GM19238 (cell line): ENCODE measurements around the gene ZNF610.
"Not testable (repeated sequence)": the region's sequence is repeated elsewhere in the genome, so short reads cannot be mapped to it uniquely, and the experiment has no call there.

Source experiments
- DNase-seq: peaks from one replicate; pipeline ENCODE4 v3.0.0; 2011; ENCODE audit warnings: low spot score; ENCODE audit not compliant: insufficient read length

ZNF610 gene

DNA sequence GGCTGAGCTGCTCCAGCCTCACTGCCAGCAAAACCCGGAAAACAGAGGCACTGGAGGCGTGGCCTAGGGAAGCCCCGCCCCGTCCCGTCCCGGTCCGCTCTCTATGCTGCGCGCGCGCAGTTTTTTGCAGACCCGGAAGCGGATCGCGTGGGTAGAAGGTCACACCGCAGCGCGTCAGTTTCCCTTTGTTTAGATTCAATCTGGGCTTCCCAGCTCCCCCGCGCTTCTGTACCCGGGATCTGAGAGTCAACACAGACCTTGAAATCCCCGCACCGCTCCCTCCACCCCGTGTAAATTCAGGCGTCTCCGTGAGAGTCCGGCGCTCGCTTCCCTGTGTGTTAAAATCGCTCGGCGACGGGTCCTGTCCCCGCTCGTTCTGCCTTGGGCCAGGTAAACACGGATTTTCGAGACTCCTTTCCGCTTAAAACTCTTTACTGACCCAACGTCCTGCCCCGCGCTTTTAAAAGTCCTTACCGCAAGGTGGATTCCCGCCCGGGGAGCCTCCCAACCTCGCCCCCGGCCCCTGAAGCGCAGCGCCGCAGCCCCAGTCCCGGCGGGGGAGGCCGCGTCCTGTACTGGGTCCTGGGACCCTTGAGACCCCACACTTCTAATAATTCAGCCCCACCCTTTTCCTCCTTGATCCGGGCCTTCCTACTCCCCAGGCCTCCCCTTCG lies at the start of gene ZNF610:
ZNF610 (plus strand) TSS at position 127 of the 674 bp plus-strand sequence. CDS start 12,930 bp downstream, outside the sequence.
- DNase-seq, result peak; percentile 67

DNA sequence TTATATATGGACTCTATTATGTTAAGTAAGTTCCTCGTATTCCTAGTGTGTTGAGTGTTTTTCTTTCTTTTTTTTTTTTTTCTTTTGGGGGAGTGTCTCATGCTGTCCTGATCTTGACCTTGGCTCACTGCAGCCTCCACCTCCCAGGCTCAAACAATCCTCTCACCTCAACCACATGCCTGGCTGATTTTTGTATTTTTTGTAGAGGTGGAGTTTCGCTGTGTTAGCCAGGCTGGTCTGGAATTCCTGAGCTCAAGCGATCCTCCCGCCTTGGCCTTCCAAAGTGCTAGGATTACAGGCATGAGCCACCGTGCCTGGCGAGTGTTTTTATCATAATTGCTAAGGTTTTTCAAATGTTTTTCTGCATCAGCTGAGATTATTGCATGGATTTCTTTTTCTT lies 49.8 kb upstream of the ZNF610 start:
- no peak for DNase-seq

DNA sequence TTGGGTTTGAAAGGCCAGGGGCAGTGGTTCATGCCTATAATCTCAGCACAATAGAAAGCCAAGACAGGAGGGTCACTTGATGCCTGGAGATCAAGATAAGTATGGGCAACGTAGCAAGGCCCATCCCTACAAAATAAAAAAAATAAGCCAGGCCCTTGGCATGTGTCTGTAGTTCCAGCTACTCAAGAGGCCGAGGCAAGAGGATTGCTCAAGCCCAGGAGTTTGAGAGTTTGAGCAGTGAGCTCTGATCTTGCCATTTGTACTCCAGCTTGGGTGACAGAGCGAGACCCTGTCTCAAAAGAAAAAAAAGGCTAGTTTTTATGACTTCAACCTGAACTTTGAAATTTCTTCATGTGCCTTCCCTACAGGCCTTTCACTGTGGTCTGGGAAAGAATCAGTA lies 44.3 kb upstream of the ZNF610 start:
- DNase-seq, result no peak

DNA sequence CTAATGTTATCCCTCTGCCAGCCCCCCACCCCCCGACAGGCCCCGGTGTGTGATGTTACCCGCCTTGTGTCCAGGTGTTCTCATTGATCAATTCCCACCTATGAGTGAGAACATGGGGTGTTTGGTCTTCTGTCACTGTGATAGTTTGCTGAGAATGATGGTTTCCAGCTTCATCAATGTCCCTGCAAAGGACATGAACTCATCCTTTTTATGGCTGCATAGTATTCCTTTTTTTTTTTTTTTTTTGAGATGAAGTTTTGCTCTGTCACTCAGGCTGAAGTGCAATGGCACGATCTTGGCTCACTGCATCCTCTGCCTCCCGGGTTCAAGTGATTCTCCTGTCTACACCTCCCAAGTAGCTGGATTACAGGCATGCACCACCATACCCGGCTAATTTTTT lies 43.1 kb upstream of the ZNF610 start:
- DNase-seq, result not testable (repeated sequence)

DNA sequence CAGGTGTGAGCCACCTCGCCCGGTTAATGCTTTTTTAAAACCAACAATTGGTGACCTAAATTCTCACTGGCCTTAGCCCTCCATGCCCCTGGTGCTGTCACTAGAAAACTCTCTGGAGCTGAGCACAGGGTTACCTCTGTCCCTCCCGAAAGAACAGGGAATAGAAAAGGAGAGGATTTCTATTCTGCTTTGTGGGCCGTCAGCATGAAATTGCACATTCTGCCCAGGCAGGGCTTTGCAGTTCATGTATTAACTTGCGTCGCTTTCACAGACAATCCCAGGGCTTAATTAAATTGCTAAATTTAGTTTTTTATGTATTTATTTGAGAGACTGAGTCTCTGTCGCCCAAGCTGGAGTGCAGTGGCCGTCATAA lies 39.7 kb upstream of the ZNF610 start:
- DNase-seq, result no peak

DNA sequence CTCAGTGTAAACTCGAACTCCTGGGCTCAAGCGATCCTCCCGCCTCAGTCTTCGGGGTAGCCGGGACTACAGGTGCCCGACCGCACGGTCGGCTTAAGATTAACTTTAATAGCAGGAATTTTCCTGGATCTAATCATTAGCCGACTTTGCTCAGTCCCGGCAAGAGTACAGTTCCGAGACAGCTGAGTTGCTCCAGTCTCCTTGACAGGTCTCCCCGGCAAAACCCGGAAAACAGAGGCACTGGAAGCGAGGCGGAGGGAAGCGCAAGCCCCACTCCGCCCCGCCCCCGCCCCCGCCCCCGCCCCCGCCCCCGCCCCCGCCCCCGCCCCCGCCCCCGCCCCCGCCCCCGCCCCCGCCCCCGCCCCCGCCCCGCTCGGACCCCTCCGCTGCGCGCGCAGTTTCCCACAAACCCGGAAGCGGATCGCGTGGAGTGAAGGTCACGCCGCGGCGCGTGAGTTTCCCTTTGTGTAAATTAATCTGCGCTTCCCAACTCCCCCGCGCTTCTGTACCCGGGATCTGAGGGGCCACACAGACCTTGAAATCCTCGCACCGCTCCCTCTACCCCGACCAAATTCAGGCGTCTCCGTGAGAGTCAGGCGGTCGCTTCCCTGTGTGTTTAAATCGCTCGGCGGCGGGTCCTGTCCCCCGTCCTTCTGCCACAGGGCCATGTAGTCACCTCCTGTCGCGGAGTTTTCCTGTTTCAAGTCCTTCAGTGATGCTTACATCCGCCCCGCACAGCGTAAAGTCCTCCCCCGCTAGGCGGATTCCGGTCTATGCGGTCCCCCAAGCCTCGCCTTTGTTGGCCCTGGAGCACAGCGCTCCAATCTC lies 39.1 kb upstream of the ZNF610 start, which contains the start of gene ZNF480:
ZNF480 (plus strand) TSS at position 397 of the 828 bp plus-strand sequence. CDS start 3,244 bp downstream, outside the sequence.
- DNase-seq, result peak; percentile 54

DNA sequence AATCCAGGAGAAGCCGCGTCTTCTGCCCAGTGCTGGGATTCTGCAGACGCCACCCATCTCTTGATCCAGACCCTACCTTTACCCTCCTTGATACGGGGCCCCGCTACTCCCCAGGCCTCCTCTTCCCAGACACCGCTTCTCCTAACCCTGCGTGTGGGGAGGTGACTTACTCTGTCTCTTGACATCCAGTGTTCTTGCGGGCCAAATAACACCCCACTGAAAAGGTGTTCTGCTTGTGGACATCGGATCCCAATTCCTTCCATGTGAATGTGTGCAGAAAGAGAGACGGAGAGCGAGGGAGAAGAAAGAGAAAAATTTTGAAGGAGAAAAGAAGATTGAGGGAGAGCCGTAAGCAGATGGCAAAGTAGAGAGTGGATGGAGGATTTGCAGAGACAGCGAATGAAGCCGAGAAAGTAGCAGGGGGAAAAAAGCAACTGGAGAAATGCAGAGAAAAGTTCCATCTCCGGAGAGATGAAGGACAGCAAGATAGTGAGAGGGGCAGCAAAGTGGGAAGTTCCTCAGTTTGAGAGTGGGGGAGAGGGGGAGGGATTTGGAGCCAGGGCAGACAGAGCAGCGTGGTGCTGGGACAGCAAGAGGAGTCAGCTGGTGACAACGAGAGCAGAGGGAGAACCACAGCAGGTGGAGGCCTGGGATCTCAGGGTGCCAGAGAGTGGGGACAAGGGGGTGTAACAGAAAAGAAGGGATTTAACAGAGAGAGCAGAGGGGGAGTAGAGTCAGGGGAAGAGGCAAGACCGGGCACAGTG lies 38.3 kb upstream of the ZNF610 start:
- DNase-seq, result no peak

DNA sequence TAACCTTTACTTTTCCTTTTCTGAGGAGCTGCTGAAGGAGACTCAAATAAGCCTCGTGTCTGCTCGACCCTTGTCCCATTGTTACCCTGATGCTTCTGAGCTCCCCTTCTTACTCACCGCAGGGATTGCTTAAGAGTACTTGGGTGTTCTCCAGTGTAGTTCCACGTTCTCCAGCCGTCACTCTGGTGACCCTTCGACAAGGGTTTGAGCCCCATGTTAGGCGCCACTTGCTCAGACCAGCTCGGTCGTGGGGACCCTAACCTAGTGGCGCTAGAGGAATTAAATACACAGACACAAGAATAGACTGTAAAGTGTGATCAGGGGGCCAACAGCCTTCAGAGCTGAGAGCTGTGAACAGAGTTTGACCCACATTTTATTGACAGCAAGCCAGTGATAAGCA lies 28.8 kb upstream of the ZNF610 start:
- DNase-seq, result no peak

DNA sequence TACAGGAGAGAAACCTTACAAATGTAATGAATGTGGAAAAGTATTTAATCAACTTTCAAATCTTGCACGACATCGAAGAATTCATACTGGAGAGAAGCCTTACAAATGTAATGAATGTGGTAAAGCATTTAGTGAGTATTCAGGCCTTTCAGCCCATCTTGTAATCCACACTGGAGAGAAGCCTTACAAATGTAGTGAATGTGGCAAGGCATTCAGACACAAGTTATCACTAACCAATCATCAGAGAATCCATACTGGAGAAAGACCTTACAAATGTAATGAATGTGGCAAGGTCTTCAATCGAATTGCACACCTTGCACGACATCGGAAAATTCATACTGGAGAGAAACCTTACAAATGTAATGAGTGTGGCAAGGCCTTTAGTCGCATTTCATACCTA lies 13.6 kb upstream of the ZNF610 start:
- DNase-seq, result no peak

DNA sequence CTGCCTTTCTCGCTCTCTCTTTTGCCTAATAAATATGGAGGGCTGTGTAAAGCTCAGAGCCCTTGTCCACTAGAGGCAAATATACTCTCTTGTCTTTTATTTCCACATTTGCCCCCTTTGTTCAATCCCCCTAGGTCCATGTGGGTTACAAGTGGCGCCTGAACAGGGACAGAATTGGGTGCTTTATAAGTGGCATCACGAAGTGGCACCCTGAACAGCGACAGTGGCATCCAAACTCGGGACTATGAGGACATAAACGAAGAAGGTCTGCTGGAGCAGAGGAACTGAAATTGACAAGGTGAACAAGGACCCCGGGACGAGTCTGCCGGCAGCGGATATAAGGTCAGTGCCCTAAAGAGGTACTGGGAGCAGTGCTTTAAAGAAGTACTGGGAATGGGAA lies 4.3 kb upstream of the ZNF610 start:
- DNase-seq, result no peak

DNA sequence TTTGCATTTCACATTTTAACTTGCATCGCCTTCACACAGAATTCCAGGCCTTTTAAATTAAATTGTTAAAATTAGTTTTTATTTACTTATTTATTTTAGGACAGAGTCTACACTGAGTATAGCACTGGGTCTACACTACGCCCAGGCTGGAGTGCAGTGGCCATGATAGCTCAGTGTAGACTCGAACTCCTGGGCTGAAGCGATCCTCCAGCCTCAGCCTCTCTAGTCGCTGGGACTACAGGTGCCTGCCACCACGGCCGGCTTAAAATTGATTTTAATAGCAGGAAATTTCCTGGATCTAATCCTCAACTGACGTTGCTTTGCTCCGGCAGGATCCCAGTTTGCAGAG lies 301 bp upstream of the ZNF610 start:
- no peak for DNase-seq

DNA sequence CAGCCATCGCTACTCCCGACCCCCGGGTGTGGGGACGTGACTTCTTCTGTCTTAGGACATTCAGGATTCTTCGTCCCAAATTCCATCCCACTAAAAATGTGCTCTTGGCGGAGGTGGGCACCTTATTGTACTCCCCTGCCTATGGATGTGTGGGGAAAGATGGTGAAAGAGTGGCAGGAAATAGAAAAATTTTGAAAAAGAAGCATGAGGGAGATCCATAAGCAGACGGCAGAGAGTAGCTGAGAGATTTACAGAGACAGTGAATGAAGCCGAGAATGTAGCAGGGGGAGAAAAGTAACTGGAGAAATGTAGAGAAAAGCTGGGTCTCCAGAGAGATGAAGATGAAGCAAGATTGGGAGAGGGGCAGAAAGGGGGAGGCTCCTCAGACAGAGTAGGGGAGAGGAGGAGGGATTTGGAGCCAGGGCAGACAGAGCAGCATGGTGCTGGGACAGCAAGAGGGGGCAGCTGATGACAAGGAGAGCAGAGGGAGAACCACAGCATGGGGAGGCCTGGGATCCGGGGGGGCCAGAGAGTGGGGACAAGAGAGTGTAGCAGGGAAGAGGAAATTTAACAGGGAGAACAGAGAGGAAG lies 843 bp downstream of the ZNF610 start:
- no peak for DNase-seq

DNA sequence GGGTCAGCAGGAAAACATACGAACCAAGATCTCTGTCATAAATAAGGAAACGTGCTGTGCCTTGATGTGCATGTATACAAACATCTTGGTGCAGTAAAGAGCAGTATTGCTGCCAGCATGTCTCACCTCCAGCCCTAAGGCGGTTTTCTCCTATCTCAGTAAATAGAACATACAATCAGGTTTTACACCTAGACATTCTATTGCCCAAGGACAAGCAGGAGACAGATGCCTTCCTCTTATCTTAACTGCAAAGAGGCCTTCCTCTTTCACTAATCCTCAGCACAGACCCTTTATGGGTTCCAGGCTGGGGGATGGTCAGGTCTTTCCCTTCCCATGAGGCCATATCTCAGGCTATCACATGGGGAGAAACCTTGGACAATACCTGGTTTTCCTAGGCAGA lies 3.0 kb downstream of the ZNF610 start:
- not testable (repeated sequence) for DNase-seq

DNA sequence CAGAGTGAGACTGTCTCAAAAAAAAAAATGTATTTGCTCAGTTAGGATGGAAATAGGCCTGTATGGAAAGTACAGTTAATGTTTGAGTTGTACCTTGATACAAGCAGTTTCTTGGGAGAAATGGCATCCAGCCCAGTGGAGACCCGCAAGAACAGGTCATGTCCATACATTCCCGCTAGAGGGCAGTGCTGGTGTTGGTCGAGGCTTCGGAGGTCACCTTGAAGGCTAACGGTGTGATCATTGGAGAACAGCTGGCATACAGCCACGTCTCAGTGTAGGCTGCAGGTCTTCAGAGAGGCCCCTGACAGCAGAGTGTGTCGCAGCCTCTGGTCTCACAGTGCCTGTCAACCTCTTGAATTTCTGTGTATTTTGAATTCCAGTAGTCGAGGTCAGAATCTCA lies 7.5 kb downstream of the ZNF610 start:
- DNase-seq, result no peak

DNA sequence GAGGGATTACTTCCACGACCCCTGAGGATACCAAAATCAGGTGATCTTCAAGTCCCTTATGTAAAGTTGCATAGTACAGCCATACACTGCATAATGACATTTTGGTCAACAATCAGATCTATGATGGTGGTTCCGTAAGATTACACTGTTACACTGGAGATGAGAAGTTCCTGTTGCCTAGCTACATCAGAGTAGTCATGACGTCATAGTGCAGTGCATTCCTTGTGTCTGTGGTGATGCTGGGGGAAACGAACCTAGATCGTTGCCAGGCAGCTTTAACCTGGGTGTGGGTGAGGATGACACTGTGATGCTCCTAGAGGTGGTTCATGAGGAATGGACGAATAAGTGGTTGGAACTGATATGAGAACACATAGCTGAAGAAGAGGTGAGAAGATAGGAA lies 9.1 kb downstream of the ZNF610 start:
- DNase-seq, result no peak

DNA sequence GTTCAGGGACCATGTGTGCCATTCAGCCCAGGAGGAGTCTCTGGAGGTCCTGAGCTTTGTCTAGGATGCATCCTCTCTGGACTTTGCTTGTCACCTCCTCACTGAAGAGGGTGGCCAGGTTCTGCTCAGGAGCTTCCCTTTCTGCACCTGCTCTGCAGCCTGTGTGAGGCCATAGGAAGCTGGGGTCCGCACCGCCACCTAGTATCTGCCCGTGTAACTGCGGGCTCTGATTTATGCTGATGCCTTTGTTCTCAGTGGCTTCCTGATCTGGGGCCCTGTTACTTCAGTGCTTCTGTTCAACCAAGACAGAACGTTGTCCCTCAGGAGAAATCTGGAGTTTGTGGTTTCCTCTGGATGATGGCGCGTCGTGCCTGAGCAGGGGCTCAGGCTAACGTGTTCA lies 15.5 kb downstream of the ZNF610 start:
- DNase-seq, result no peak

DNA sequence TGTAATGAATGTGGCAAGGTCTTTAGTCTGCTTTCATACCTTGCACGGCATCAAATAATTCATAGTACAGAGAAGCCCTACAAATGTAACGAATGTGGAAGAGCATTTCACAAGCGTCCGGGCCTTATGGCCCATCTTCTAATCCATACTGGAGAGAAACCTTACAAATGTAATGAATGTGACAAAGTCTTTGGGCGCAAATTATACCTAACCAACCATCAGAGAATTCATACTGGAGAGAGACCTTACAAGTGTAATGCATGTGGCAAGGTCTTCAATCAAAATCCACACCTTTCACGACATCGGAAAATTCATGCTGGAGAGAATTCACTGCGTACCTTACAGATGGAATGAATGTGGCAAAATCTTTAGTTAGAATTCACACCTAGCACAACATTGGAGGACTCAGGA lies 30.4 kb downstream of the ZNF610 start:
- DNase-seq, result no peak

DNA sequence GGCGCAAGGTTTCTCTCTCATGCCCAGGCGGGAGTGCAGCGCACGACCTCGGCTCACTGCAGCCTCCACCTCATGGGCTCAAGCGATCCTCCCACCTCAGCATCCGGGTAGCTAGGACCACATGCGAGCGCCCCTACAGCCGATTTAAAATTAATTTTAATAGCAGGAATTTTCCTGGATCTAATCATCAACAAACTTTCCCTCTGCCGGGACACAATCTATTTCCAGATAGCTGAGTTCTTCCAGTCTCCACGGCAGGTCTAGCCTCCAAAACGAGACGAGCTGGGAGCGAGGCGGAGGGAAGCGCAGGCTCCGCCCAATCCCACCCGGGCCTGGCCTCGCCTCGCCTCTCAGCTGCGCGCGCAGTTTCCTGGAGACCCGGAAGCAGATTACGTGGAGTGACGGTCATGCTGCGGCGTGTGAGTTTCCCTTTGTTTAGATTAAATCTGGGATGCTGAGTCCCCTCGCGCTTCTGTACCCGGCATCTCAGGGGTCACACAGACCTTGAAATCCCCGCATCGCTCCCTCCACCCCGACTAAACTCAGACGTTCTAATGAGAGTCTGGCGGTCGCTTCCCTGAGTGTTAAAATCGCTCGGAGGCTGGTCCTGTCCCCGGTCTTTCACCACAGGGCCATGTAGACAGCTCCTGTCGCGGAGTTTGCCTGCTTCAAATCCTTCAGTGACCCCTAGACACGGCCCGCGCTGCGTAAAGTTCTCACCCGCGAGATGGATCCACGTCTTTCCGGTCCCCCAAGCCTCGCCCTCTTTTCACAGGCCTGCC lies 33.7 kb downstream of the ZNF610 start, which contains the start of gene ZNF880:
ZNF880 (plus strand) TSS at position 365 of the 782 bp plus-strand sequence; CDS start at position 408, 43 bp downstream.
- DNase-seq, result peak; percentile 76

DNA sequence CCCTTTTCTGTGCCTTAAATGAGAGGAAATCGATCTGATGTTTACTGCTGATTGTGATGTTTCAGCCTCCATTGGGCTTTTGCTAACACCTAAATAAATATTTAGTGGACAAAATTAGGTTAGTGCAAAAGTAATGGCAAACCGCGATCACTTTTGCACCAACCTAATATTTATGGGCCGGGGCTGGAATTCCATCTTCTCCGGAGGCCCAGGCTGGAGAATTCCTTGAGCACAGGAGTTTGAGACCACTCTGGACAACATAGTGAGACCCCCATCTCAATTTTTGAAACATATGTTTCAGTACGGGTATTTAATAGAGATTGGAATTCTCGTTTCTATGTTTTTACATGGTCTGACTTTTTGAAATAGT lies 34.3 kb downstream of the ZNF610 start:
- no peak for DNase-seq

DNA sequence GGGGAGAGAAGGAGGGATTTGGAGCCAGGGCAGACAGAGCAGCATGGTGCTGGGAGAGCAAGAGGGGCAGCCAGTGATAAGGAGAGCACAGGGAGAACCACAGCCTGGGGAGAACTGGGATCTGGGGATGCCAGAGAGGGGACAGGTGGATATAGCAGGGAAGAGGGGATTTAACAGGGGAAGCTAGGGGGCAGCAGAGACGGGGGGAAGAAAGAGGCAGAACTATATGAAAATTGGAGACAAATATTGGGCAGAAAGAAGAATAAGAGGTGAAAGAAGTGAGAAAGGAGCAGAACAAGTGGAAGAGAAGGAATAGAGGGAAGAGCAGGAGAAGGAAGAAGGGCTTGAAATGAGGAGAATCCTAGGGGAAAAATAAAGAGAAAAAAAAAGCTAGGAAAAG lies 55.1 kb downstream of the ZNF610 start:
- no peak for DNase-seq
